Osteocyte (in vitro differentiated cells): ENCODE data around the gene TBC1D1. TPM values are rescaled to one million over a fixed set of nuclear protein-coding genes. Genes with fewer than 3 reads are reported as not detected.

Experiments
- DNase-seq: peaks from one replicate; pipeline ENCODE4 v3.0.0; 2021; ENCODE audit warnings: mixed read lengths; ENCODE audit not compliant: unreplicated experiment; ENCODE audit errors: extremely low spot score
- H3K27ac Mint-ChIP-seq: one replicate; pipeline ENCODE4 v1.8.0; 2021; ENCODE audit warnings: mild to moderate bottlenecking, mixed read lengths; ENCODE audit not compliant: unreplicated experiment
- H3K27me3 Mint-ChIP-seq: one replicate; pipeline ENCODE4 v1.8.0; 2021; ENCODE audit warnings: mixed read lengths; ENCODE audit not compliant: unreplicated experiment
- H3K36me3 Mint-ChIP-seq: one replicate; pipeline ENCODE4 v1.8.0; 2021; ENCODE audit warnings: mixed read lengths; ENCODE audit not compliant: unreplicated experiment
- H3K4me1 Mint-ChIP-seq: one replicate; pipeline ENCODE4 v1.8.0; 2021; ENCODE audit warnings: mixed read lengths; ENCODE audit not compliant: unreplicated experiment
- H3K4me3 Mint-ChIP-seq: one replicate; pipeline ENCODE4 v1.8.0; 2021; ENCODE audit warnings: mild to moderate bottlenecking, moderate library complexity, mixed read lengths; ENCODE audit not compliant: unreplicated experiment
- H3K9me3 Mint-ChIP-seq: one replicate; pipeline ENCODE4 v1.8.0; 2021; ENCODE audit warnings: mixed read lengths; ENCODE audit not compliant: unreplicated experiment
- CTCF ChIP-seq: fragments of 200-600 bp; sonication (generic); IDR thresholded peaks from 2 replicates; pipeline ENCODE4 v1.5.0; 2021; ENCODE audit warnings: antibody characterized with exemption, mild to moderate bottlenecking, moderate library complexity
- total RNA-seq: library from RNA; stranded (reverse); gene quantifications from 2 replicates; pipeline ENCODE4 v1.2.1, GENCODE V29; 2021

TBC1D1 gene
- total RNA-seq, 1 donor from 2014 or later, result 46.2 TPM

GRCh38 chr4:37994569-37994968, 103.7 kb downstream of the TBC1D1 start:
- no peak for DNase-seq
- no peaks in the 10 kb centered on the region for H3K36me3 Mint-ChIP-seq
- H3K27me3 Mint-ChIP-seq, result no peaks in the 10 kb centered on the region
- H3K27ac Mint-ChIP-seq, result no peak overlapping the region
- TF ChIP-seq CTCF, result no peak
- no peaks in the 10 kb centered on the region for H3K9me3 Mint-ChIP-seq
- H3K4me3 Mint-ChIP-seq, result no peak overlapping the region
- peaks cover 13% of the 10 kb centered on the region for H3K4me1 Mint-ChIP-seq

- Mint-ChIP-seq H3K9me3 (no peaks in the 10 kb centered on the region), H3K27ac (no peak overlapping the region), H3K4me1 (peaks cover 10% of the 10 kb centered on the region), H3K4me3 (no peak overlapping the region), H3K36me3 (no peaks in the 10 kb centered on the region), H3K27me3 (no peaks in the 10 kb centered on the region)
- DNase-seq, result no peak
- TF ChIP-seq CTCF, result no peak
Observed at GRCh38 chr4:37995299-37995821, 104.5 kb downstream of the TBC1D1 start.

GRCh38 chr4:37995981-37996775, 105.3 kb downstream of the TBC1D1 start:
- Mint-ChIP-seq H3K27me3 (no peaks in the 10 kb centered on the region), H3K4me1 (peaks cover 10% of the 10 kb centered on the region)

GRCh38 chr4:37998226-37998625, 107.3 kb downstream of the TBC1D1 start:
- Mint-ChIP-seq H3K27me3 (no peaks in the 10 kb centered on the region), H3K27ac (no peak overlapping the region), H3K4me3 (no peak overlapping the region), H3K4me1 (peaks cover 15% of the 10 kb centered on the region), H3K36me3 (no peaks in the 10 kb centered on the region), H3K9me3 (no peaks in the 10 kb centered on the region)
- no peak for TF ChIP-seq CTCF
- DNase-seq, result no peak

More at GRCh38 chr4:37995981-37996775, 105.3 kb downstream of the TBC1D1 start:
- H3K27ac Mint-ChIP-seq, result no peak overlapping the region
- no peak overlapping the region for H3K4me3 Mint-ChIP-seq
- no peaks in the 10 kb centered on the region for H3K9me3 Mint-ChIP-seq
- no peak for DNase-seq
- H3K36me3 Mint-ChIP-seq, result no peaks in the 10 kb centered on the region
- no peak for TF ChIP-seq CTCF

- Mint-ChIP-seq H3K27ac (no peak overlapping the region), H3K9me3 (no peaks in the 10 kb centered on the region), H3K4me3 (no peak overlapping the region), H3K36me3 (no peaks in the 10 kb centered on the region), H3K4me1 (peaks cover 18% of the 10 kb centered on the region), H3K27me3 (no peaks in the 10 kb centered on the region)
- DNase-seq, result no peak
- TF ChIP-seq CTCF, result no peak
Observed at GRCh38 chr4:37999000-37999716, 108.3 kb downstream of the TBC1D1 start.
